HepG2 (cell line): ENCODE results near the gene MED9. TPM values are rescaled to one million over a fixed set of nuclear protein-coding genes. Genes with fewer than 3 reads are reported as not detected.

ENCODE experiments used
- ATAC-seq: fragments of 200-7000 bp; cut with Tn5 transposase; 3 replicates; pipeline ENCODE4 v1.9.1; 2020; ENCODE audit warnings: mild to moderate bottlenecking, moderate library complexity
- BruUV-seq: library from RNA; stranded (reverse); fragments of 400-500 nt; replicated peaks from 2 replicates; lab custom pipeline; 2021; lab: Mats Ljungman, UMichigan
- CTCF ChIA-PET: fragments of 300-600 bp; formaldehyde crosslinking; extraction: SDS; loops from one replicate; lab custom pipeline; 2021; ENCODE audit warnings: low total read pairs, inconsistent platforms, low intra/inter-chr PET ratio; lab: Yijun Ruan, JAX
- POLR2A ChIA-PET: fragments of 350-600 bp; sonication (Branson Sonifier 250); formaldehyde crosslinking; loops from one replicate; lab custom pipeline; 2020; ENCODE audit warnings: antibody characterized with exemption, inconsistent platforms; lab: Yijun Ruan, JAX
- DNase-seq: peaks from one replicate; pipeline ENCODE4 v3.0.0-alpha.2; 2015; ENCODE audit warnings: low spot score
- FAIRE-seq: peaks from 3 replicates; lab custom pipeline; 2011; peaks lifted over from hg19 to GRCh38; lab: Jason Lieb, UNC
- H2AFZ ChIP-seq: one replicate; pipeline ENCODE4 v1.6.1; 2011; ENCODE audit warnings: low read length, inconsistent platforms
- H3K27ac ChIP-seq: fragments of 300-600 bp; 3 replicates; pipeline ENCODE4 v1.8.0; 2011; ENCODE audit warnings: mixed run types, mild to moderate bottlenecking, mixed read lengths, low read length, inconsistent platforms; ENCODE audit not compliant: insufficient read depth; ENCODE audit errors: extremely low read length
- H3K27me3 ChIP-seq, 2 experiments: fragments of 200-600 bp in 1 of 2; 2 replicates in 1 of 2; 3 replicates in 1 of 2; pipeline versions ENCODE4 v1.6.0 to v1.8.0; 2011; ENCODE audit warnings: low read length in 2 of 2, mild to moderate bottlenecking in 2 of 2, moderate library complexity in 2 of 2, inconsistent platforms in 1 of 2; ENCODE audit not compliant: insufficient read depth in 2 of 2, control insufficient read depth in 1 of 2
- H3K36me3 ChIP-seq, 2 experiments: fragments of 200-600 bp in 1 of 2; replicated peaks in 1 of 2; 2 replicates in 1 of 2; 3 replicates in 1 of 2; pipeline versions ENCODE4 v1.5.1 to v1.8.0; 2011; ENCODE audit warnings: low read length in 2 of 2, inconsistent platforms in 1 of 2; ENCODE audit not compliant: insufficient read depth in 2 of 2, control insufficient read depth in 1 of 2
- H3K4me1 ChIP-seq: 2 replicates; pipeline ENCODE4 v1.5.1; 2012; ENCODE audit warnings: low read length, inconsistent platforms; ENCODE audit not compliant: insufficient read depth
- H3K4me2 ChIP-seq: 2 replicates; pipeline ENCODE4 v1.6.0; 2011; ENCODE audit warnings: low read depth, low read length, inconsistent platforms
- H3K4me3 ChIP-seq, 3 experiments: fragments of 200-600 bp in 1 of 3; sonication (generic), shearing (Covaris generic) in 1 of 3; replicated peaks in 1 of 3; 2 replicates each; pipeline ENCODE4 v1.5.1; 2011 to 2016; ENCODE audit warnings: low read length in 3 of 3, inconsistent platforms in 2 of 3, low read depth in 2 of 3, mild to moderate bottlenecking in 2 of 3, control low read depth in 1 of 3, mixed read lengths in 1 of 3; ENCODE audit not compliant: insufficient read depth in 1 of 3
- H3K79me2 ChIP-seq: one replicate; pipeline ENCODE4 v1.6.1; 2011; ENCODE audit warnings: low read length, inconsistent platforms; ENCODE audit not compliant: insufficient read depth
- H3K9ac ChIP-seq: 2 replicates; pipeline ENCODE4 v1.6.0; 2011; ENCODE audit warnings: mild to moderate bottlenecking, low read depth, low read length, inconsistent platforms; ENCODE audit not compliant: insufficient read depth
- H3K9me3 ChIP-seq: 2 replicates; pipeline ENCODE4 v1.5.1; 2012; ENCODE audit warnings: mild to moderate bottlenecking, low read length
- H4K20me1 ChIP-seq: 2 replicates; pipeline ENCODE4 v1.6.0; 2011; ENCODE audit warnings: inconsistent platforms, mild to moderate bottlenecking, low read length, moderate library complexity; ENCODE audit not compliant: insufficient read depth
- ARNTL ChIP-seq: sonication (generic); formaldehyde crosslinking; IDR thresholded peaks from 2 replicates; pipeline ENCODE4 v1.4.0; 2020; ENCODE audit warnings: mild to moderate bottlenecking, missing genetic modification reagents
- ESRRA ChIP-seq: sonication (generic); formaldehyde crosslinking; IDR thresholded peaks from 2 replicates; pipeline ENCODE4 v1.5.1; 2020; ENCODE audit warnings: mild to moderate bottlenecking, low read depth, missing genetic modification reagents
- FOXK1 ChIP-seq: sonication (generic); formaldehyde crosslinking; IDR thresholded peaks from 2 replicates; pipeline ENCODE4 v1.4.0; 2020; ENCODE audit warnings: low read depth, missing genetic modification reagents, borderline replicate concordance
- KLF13 ChIP-seq: sonication (generic); formaldehyde crosslinking; IDR thresholded peaks from 2 replicates; pipeline ENCODE4 v1.4.0; 2020; ENCODE audit warnings: mild to moderate bottlenecking, missing genetic modification reagents
- NCOA1 ChIP-seq: sonication (generic); formaldehyde crosslinking; IDR thresholded peaks from 2 replicates; pipeline ENCODE4 v1.9.0; 2021; ENCODE audit warnings: missing genetic modification reagents
- NR2C2 ChIP-seq: sonication (generic); formaldehyde crosslinking; IDR thresholded peaks from 2 replicates; pipeline ENCODE4 v1.4.0; 2020; ENCODE audit warnings: missing genetic modification reagents, mild to moderate bottlenecking, moderate library complexity, borderline replicate concordance
- NRL ChIP-seq: sonication (generic); formaldehyde crosslinking; IDR thresholded peaks from 2 replicates; pipeline ENCODE4 v1.5.0; 2020; ENCODE audit warnings: missing genetic modification reagents, mild to moderate bottlenecking, moderate library complexity, borderline replicate concordance
- RARA ChIP-seq: IDR thresholded peaks from 2 replicates; pipeline ENCODE4 v1.6.1; 2016; ENCODE audit warnings: missing genetic modification reagents, missing compliant biosample characterization
- TCF12 ChIP-seq, 2 experiments: fragments of 450-650 bp in 1 of 2; sonication (generic) in 1 of 2; formaldehyde crosslinking in 1 of 2; IDR thresholded peaks; 2 replicates each; pipeline versions ENCODE4 v1.6.1 to v1.8.0; 2017 to 2022; ENCODE audit warnings: antibody characterized with exemption in 1 of 2, mild to moderate bottlenecking in 1 of 2, missing genetic modification reagents in 1 of 2, moderate library complexity in 1 of 2
- ZNF34 ChIP-seq: sonication (generic); formaldehyde crosslinking; IDR thresholded peaks from 2 replicates; pipeline ENCODE4 v1.4.0; 2020; ENCODE audit warnings: mild to moderate bottlenecking, missing genetic modification reagents, borderline replicate concordance
- ZNF557 ChIP-seq: sonication (generic); formaldehyde crosslinking; IDR thresholded peaks from 2 replicates; pipeline ENCODE4 v1.4.0; 2020; ENCODE audit warnings: missing genetic modification reagents
- ZNF619 ChIP-seq: sonication (generic); formaldehyde crosslinking; IDR thresholded peaks from 2 replicates; pipeline ENCODE4 v1.4.0; 2020; ENCODE audit warnings: mild to moderate bottlenecking, missing genetic modification reagents
- ZNF776 ChIP-seq: sonication (generic); formaldehyde crosslinking; IDR thresholded peaks from 2 replicates; pipeline ENCODE4 v1.4.0; 2020; ENCODE audit warnings: mild to moderate bottlenecking, missing genetic modification reagents
- WGBS: methylation state at CpG from one replicate; pipeline ENCODE4 v1.1.6; 2017; ENCODE audit warnings: low lambda C conversion rate; 5-methylcytosine and 5-hydroxymethylcytosine counted together
- in situ Hi-C: cut with HindIII; loops from 2 replicates; pipeline ENCODE4 v1.10.0; 2017; ENCODE audit warnings: low pct_unique_long_range_greater_than_20kb; ENCODE audit not compliant: extremely low pct_ligation_motif_present
- intact Hi-C: fragments of 100-400 bp; cut with micrococcal nuclease; formaldehyde crosslinking; loops from one replicate; pipeline ENCODE4 v1.10.0; 2022; ENCODE audit not compliant: unreplicated experiment
- polyA plus RNA-seq, 8 experiments: library from polyadenylated mRNA; depleted of rRNA in 3 of 8; stranded (reverse) in 7 of 8; unstranded in 1 of 8; fragments of >200 nt; fragmentation: Illumina TruSeq in 4 of 8; extraction: Trizol in 4 of 8; gene quantifications; 2 replicates each; pipeline versions ENCODE4 v1.2.1 to v1.2.3, GENCODE V29; 2011 to 2016; ENCODE audit warnings: low read depth in 4 of 8, missing spikeins in 1 of 8, mixed read lengths in 1 of 8; ENCODE audit not compliant: insufficient read depth in 1 of 8
- total RNA-seq, 5 experiments: library from RNA; depleted of rRNA; stranded (reverse); fragments of >200 nt; fragmentation: Illumina TruSeq; extraction: Trizol; gene quantifications; 2 replicates each; pipeline ENCODE4 v1.2.3, GENCODE V29; 2016; ENCODE audit warnings: low read depth in 1 of 5
- TF ChIP-seq, protein P1 (sequence below): sonication (generic); formaldehyde crosslinking; IDR thresholded peaks from 2 replicates; pipeline ENCODE4 v1.4.0; 2020; ENCODE audit warnings: missing genetic modification reagents
- TF ChIP-seq, protein P2 (sequence below): sonication (generic); formaldehyde crosslinking; IDR thresholded peaks from 2 replicates; pipeline ENCODE4 v1.4.0; 2020; ENCODE audit warnings: missing genetic modification reagents

The MED9 gene
- total and polyA plus RNA-seq, 2 of the 13 experiments (the other 11 are each of a cell fraction or from before 2014, with no cell fraction given) = 11.9 to 15.1 TPM

DNA sequence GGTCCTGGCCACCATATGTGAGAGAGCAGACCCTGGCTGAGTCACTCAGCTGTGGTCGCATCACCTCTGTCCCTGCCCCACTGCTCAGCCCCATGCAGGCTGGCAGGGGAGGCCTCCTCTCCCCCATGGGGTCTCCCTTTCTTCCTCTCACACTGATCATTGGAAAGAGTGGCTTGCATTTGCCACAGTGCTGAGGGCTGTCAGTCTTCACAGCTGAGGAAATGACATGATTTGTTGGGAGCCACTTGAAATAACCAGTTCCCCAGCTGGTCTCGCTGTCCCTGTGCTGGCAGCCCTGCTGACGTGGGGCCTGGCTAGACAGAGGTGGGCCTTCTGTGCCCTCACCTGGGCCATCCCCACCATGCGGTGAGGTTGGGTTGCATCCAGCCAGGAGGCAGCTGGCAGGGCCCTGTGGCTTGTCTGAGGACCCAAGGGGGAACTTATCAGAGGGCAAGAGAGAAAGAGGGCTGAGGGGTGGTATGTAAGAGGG, 30.1 kb upstream of the MED9 start (continued):
- TF ChIP-seq, protein P1, sequence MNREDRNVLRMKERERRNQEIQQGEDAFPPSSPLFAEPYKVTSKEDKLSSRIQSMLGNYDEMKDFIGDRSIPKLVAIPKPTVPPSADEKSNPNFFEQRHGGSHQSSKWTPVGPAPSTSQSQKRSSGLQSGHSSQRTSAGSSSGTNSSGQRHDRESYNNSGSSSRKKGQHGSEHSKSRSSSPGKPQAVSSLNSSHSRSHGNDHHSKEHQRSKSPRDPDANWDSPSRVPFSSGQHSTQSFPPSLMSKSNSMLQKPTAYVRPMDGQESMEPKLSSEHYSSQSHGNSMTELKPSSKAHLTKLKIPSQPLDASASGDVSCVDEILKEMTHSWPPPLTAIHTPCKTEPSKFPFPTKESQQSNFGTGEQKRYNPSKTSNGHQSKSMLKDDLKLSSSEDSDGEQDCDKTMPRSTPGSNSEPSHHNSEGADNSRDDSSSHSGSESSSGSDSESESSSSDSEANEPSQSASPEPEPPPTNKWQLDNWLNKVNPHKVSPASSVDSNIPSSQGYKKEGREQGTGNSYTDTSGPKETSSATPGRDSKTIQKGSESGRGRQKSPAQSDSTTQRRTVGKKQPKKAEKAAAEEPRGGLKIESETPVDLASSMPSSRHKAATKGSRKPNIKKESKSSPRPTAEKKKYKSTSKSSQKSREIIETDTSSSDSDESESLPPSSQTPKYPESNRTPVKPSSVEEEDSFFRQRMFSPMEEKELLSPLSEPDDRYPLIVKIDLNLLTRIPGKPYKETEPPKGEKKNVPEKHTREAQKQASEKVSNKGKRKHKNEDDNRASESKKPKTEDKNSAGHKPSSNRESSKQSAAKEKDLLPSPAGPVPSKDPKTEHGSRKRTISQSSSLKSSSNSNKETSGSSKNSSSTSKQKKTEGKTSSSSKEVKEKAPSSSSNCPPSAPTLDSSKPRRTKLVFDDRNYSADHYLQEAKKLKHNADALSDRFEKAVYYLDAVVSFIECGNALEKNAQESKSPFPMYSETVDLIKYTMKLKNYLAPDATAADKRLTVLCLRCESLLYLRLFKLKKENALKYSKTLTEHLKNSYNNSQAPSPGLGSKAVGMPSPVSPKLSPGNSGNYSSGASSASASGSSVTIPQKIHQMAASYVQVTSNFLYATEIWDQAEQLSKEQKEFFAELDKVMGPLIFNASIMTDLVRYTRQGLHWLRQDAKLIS (CRISPR knock-in tag) = 0 out of 2 replicates have a peak, but pooled peaks have one; percentile 4
- TF ChIP-seq TCF12 (IDR thresholded peaks at IDR 0.05) (no peak), TCF12 (CRISPR knock-in tag; IDR thresholded peaks at IDR 0.05) (no peak), NCOA1 (CRISPR knock-in tag) (0 out of 2 replicates have a peak, but pooled peaks have one; percentile 38), FOXK1 (no peak), ZNF34 (CRISPR knock-in tag) (peak; percentile 18; the same call in 1 of the 2 replicates), NRL (peak; percentile 42; the same call in 1 of the 2 replicates), ZNF619 (CRISPR knock-in tag) (0 out of 2 replicates have a peak, but pooled peaks have one; percentile 34), KLF13 (CRISPR knock-in tag) (0 out of 2 replicates have a peak, but pooled peaks have one; percentile 11)
- TF ChIP-seq, all 625 proteins: peak for 31

DNA sequence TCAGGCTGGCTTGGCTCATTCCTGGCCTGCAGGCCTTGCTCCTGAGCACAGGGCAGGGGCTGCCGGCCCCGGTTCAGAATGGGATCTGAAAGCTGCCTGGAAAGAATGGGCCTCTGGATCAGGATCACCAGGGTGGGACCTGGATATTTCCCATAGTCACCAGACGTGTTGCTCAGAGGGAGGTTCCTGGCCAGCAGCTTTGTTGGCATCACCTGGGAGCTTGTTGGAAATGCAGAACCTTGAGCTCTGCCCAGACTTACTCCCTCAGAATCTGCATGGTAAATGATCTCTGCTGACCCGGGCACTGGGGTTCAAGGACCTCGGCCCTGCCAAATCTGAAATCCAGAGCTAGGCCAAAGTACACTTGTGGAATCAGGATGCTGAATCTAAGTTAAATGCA, 29.5 kb upstream of the MED9 start:
- intact Hi-C loops (loop anchor here (5.0 kb wide), 1 partner anchor 50 kb away; the partner anchor contains the start of gene RASD1), in situ Hi-C loops (loop anchor here (5.0 kb wide), 1 partner anchor 90 kb away; no protein-coding TSS in a partner anchor)
- FAIRE-seq (no peak), ATAC-seq (peak; percentile 15), DNase-seq (no peak)
- H3K27me3 ChIP-seq = 0 out of 5 replicates have a peak, but pooled peaks cover 0 to 13% of the 10 kb centered on the region in 2 experiments
- ChIA-PET CTCF (no interaction called here), POLR2A (interaction anchor here (0.6 to 5.2 kb wide), 11 partner anchors 12 to 91 kb away, joined by 3 to 57 read pairs (median 5); partner anchors contain the start of gene RASD1)
- no peaks in the 10 kb centered on the region for H3K9me3 ChIP-seq
- 20% methylated on average over 2 of the region's 5 CpGs for WGBS
- H2AFZ ChIP-seq = no peak overlapping the region
- H3K4me3 ChIP-seq = peak overlapping the region in 1 of 3 experiments; percentile 49; a peak in 2 of 6 replicates
- H3K36me3 ChIP-seq = no peaks in the 10 kb centered on the region
- no peaks in the 10 kb centered on the region for H4K20me1 ChIP-seq
- peak overlapping the region; percentile 84 for H3K4me2 ChIP-seq
- H3K79me2 ChIP-seq = no peaks in the 10 kb centered on the region
- no TSS peak for BruUV-seq
- peaks cover 86% of the 10 kb centered on the region for H3K4me1 ChIP-seq
- H3K9ac ChIP-seq = peak overlapping the region; percentile 62
- H3K27ac ChIP-seq = peak overlapping the region; percentile 65
- TF ChIP-seq RARA (peak; percentile 70), ZNF557 (CRISPR knock-in tag) (no peak), ESRRA (CRISPR knock-in tag) (peak; percentile 59; the same call in 1 of the 2 replicates), NR2C2 (CRISPR knock-in tag) (peak; percentile 52; the same call in 1 of the 2 replicates), ARNTL (0 out of 2 replicates have a peak, but pooled peaks have one; percentile 25), ZNF776 (CRISPR knock-in tag) (no peak)
- TF ChIP-seq, protein P2, sequence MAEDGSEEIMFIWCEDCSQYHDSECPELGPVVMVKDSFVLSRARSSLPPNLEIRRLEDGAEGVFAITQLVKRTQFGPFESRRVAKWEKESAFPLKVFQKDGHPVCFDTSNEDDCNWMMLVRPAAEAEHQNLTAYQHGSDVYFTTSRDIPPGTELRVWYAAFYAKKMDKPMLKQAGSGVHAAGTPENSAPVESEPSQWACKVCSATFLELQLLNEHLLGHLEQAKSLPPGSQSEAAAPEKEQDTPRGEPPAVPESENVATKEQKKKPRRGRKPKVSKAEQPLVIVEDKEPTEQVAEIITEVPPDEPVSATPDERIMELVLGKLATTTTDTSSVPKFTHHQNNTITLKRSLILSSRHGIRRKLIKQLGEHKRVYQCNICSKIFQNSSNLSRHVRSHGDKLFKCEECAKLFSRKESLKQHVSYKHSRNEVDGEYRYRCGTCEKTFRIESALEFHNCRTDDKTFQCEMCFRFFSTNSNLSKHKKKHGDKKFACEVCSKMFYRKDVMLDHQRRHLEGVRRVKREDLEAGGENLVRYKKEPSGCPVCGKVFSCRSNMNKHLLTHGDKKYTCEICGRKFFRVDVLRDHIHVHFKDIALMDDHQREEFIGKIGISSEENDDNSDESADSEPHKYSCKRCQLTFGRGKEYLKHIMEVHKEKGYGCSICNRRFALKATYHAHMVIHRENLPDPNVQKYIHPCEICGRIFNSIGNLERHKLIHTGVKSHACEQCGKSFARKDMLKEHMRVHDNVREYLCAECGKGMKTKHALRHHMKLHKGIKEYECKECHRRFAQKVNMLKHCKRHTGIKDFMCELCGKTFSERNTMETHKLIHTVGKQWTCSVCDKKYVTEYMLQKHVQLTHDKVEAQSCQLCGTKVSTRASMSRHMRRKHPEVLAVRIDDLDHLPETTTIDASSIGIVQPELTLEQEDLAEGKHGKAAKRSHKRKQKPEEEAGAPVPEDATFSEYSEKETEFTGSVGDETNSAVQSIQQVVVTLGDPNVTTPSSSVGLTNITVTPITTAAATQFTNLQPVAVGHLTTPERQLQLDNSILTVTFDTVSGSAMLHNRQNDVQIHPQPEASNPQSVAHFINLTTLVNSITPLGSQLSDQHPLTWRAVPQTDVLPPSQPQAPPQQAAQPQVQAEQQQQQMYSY (CRISPR knock-in tag) = peak; percentile 64; the same call in 1 of the 2 replicates
